ENCODE results near the gene ZNF699.

- TF ChIP-seq MAX (IDR thresholded peaks at IDR 0.05) (no peak), PHF8 (CRISPR knock-in tag; IDR thresholded peaks at IDR 0.05) (no peak)
Observed at GRCh38 chr19:9345005-9345404, 35.4 kb upstream of the ZNF699 start.
